ENCODE results near the gene MTHFR.

- TF ChIP-seq CTCF (IDR thresholded peaks at IDR 0.05) (no peak), POLR2A (IDR thresholded peaks at IDR 0.05) (no peak)
These were observed 39.9 kb downstream of the MTHFR start for GRCh38 chr1:11765661-11766428.
